GM21526 (cell line): ENCODE results near the gene GM2A.
A peak's percentile ranks its signal among the peaks of the same experiment; 100 is the strongest.
"Not testable (repeated sequence)": the region's sequence is repeated elsewhere in the genome, so short reads cannot be mapped to it uniquely, and the experiment has no call there.

Experiments
- ATAC-seq: cut with Tn5 transposase; IDR thresholded peaks from one replicate; pipeline ENCODE4 v1.9.1; 2021; ENCODE audit warnings: moderate library complexity; ENCODE audit not compliant: unreplicated experiment, low FRiP score

GM2A gene

DNA sequence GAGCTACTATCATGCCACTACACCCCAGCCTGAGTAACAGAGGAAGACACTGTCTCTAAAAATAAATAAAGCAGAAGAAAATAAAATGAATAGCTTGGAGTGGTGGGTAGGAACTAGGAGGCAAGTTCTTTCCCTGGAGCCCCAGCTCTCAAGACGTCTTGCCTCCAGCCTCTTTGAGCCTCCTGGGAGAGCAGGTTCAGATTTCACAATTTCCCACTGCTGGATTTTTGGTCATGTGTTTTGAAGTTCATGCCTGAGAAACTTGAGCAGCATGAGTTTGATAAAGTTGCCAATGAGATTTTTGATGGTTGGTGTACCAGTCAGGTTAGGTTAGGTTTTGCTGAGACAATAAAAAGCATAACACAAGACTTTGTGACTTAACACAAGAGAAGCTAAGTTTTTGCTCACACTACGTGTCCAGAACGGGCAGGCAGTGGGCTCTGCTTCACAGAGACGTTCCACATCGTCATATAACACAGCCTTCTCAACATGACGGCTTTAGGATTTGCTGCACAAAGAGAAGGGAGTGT, 25.0 kb upstream of the GM2A start:
- no peak for ATAC-seq

DNA sequence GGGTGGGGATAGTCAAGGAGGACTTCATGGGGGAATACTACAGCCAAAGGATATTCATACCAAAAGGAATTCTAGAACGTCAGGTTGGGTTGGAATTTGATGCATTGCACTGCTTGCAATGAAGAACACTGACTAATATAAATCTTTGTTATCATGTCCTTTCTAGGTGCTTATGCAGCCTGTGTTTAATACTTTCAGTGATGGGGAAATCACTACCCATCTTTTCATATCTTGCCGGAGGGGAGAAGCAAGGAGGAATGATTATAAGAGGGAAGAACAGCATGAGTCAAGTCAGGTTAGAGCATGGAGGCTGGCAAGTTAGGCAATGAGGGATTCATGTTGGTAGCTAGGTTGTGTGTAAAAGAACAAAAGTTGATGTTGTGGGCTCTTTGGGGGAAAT, 24.0 kb upstream of the GM2A start:
- no peak for ATAC-seq

DNA sequence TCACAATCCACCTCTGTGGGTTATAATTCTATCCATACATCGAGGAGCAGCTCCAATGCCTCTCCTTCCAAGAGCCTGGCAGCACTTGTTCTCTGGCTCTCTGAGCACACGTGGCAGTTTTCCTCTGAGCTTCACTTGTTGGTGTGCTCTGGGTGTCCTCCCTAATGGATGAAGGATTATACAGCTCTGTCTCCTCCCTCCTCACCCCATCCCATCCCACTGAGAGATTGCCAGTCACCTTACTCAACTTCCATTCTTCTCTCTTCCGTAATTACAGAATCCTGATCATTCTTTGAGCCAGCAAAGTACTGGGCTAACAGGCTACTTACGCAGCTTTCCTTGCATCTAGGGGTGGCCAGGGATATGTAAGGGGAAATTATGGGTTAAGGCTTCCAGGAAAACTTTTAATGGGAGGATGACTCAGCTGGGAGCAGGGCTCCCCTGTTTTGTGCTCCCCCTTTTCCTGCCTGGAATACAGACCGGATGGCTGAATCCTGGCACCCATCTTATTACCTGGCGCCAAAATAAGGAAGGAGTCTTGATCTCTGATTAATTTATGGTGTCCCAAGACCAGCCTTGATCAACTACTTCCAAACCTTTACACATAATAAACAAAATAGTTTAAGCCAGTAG, 22.8 kb upstream of the GM2A start:
- no peak for ATAC-seq

DNA sequence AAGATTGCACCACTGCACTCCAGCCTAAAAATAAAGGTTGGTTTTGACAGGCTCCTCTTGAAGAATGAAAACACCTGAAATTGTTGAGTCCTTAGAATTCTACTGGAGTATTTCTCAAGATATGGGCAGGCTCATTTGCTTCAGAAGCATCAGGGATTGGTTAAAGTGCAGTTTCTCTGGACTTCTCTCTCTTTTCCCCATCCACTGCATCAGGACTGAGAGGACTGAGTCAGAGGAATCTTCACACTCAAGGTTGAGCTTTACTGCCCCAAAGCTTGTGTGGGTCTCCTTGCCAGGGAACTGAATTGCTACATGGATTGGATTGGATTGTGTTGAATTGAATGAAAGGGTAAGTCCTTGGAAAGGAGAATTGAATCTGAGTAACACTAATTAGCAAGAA, 21.6 kb upstream of the GM2A start:
- ATAC-seq = no peak

DNA sequence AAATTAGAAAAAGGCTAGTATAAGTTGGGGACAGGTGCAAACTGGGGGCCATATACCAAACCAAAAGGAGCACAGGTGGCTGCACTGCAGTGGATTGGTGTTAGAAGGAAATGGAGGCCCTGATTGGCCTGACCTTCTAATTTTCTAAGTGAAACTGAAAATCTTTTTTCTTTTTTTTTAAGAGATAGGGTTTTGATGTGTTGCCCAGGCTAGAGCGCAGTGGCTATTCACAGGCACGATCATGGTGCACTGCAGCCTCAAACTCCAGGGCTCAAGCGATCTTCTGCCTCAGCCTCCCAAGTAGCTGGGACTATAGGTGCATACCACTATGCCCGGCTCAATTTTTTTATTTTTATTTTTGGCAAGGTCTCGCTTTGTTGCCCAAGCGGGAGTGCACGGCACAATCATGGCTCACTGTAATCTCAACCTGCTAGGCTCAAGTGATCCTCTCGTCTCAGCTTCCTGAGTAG, 19.3 kb upstream of the GM2A start:
- peak; percentile 55 for ATAC-seq

DNA sequence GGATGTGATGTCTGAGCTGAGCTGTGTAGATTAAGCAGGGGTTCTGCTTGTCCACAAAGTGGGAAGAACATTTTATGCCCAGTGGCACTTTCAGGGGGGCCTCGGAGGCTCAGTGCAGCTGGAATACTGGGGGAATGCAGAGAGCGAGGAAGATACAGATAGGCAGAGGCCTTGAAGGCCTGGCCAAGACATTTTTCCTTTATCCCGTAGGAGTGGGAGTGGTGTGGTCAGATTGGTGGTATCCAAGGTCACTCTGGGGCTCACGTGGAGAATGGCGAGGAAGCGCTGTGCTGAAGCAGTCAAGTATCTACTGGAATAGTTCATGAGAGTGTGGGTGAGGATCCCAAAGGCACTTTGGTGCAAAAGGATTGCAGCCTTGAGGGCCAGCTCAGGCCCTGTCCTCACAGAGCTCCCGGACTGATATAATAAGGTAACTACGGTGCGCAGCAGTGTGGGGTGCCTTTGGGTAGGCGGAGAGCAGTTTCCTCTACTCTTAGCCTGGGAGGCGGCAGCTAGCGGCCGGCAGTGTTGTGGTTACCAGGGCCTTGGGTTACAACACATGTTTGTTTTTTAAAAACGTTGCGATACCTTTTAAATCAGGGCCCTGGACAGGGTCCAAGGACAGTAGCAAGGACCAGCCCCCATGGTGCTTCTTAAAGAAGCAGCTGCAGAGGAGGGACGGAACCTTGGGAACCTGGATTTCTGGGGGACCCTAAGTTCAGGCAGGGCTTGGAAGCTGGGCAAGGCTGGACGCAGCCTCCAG, 18.3 kb upstream of the GM2A start:
- peak; percentile 72 for ATAC-seq

DNA sequence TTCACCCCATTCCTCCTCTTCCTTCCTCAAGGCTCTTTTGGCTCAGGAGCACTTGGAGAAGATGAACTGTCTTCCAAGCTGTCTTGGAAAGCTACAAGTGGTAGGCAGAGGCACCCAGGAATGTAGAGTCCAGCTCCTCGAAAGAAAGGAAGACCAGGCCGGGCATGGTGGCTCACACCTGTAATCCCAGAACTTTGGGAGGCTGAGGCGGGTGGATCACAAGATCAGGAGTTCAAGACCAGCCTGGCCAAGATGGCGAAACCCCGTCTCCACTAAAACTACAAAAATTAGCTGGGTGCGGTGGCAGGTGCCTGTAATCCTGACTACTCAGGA, 17.8 kb upstream of the GM2A start:
- ATAC-seq = not testable (repeated sequence)

DNA sequence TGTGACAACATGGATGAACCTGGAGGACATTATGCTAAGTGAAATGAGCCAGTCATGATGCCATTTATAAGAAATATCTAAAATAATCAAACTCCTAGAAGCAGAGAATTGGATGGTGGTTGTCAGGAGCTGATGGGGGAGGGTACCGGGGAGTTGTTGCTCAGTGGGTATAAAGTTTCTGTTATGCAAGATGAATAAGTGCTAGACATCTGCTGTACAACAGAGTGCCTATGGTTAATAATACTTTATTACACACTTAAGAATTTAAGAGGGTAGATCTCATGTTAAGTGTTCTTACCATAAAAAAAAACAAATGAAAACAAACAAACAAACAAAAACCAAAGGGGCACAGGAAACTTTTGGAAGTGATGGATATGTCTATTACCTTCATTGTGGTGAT, 16.1 kb upstream of the GM2A start:
- no peak for ATAC-seq

DNA sequence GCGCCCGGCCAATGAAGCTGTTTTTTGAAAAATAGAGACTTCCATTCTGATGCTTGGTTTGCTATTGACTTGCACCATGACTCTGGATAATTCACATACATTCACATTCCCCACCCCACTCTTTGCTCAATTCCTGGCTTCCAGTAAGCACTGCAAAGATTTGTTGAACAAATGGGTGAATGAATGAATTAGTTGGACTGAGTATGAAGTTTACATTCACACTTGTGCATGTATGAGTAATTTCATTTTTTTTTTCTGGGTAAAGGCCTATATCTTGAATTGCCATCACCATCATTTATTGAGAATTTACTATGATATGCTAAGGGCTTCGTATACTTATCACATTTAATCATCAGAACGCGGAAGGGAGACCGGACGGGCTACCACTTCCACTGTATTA, 15.3 kb upstream of the GM2A start:
- no peak for ATAC-seq

DNA sequence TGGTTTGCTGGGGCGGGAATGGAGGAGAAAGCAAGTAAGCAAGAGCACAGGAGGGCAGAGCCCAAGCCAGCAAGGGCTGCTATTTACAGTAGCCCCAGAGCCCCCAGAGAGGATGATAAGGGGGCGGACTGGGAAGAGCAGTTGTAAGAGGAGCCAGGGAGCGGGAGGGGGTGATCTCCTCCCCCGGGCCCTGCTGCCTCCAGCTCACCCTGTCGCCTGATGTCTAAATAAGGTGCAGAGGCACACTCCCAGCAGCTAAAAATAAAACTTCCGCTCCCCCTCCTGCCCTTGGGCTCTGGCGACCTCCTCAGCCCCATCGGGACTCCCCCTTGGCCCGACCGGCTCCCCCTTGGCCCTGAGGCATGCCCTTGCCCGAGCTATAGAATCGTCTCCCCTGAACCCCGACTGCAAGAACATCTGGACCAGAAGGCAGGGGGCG, 14.7 kb upstream of the GM2A start:
- ATAC-seq = peak; percentile 23

DNA sequence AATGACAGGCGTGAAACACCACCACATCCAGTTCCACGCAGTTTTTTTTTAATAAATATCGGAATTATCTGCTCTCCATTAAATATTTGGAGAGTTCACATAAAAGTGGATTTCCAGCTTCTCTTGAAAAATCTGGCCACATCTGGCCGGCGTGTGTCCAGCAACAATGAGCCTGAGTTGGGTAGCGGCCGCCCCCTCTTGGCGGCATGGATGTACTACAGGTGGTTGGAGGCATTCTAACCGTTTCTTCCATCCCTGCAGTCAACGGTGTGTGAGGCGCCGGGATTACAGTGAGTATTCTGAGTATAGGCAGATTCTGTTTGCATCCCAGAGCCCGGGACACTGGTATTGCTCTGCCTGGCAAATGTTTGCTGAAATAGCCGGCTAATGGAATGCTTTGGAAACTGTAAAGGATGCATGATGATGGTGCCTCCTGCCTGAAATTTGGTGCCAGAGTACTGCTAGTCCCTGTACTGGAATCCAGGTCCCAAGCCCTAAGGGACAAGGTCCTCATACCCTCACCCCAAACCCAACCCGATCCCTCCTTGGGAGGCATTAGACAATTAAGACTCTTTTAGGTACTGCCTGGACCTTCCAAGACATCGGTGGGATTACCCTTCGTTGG, 13.6 kb upstream of the GM2A start:
- ATAC-seq = no peak

DNA sequence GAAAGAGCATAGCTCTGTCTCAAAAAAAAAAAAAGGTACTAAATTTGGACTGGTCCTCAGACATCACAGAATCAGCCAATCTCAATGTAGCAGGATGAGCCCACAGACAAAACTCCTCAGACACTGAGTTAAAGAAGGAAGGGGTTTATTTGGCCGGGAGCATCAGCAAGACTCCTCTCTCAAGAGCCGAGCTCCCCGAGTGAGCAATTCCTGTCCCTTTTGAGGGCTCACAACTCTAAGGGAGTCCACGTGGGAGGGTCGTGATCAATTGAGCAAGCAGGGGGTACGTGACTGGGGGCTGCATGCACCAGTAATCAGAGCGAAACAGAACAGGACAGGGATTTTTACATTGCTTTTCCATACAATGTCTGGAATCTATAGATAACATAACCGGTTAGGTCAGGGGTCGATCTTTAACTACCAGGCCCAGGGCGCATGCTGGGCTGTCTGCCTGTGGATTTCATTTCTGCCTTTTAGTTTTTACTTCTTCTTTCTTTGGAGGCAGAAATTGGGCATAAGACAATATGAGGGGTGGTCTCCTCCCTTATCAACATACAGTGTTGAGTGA, 12.6 kb upstream of the GM2A start:
- ATAC-seq = not testable (repeated sequence)

DNA sequence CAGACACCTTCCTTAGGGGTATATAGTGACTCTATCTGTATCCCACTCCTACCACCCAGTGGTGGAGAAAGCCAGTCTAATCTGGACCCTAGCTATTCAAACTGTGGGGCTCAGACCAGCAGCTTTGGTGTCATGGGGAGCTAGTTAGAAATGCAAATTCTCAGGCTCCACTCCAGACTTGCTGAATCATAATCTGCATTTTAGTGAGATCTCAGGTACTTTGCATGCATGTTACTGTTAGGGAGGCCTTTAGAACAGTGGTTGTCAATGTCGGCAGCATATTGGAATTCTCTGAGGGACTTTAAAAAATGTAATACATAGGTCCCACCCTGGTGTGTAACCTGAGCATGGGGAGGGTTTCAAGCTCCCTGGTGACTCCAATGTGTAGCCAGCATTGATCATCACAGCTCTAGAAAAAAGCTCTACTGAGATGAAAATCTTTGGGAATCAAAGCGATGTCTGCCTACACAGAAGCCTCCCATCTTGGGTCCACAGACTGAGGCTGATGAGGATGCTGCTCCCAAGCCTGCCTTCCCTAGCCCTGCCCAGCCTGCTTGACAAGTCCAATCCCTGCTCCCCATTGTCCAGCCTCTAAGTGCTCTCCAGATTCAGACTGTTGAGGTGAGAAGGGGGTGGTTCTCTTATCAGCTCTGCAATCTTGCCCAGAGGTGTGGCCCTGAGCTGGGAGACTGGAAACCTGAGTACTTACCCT, 11.9 kb upstream of the GM2A start:
- no peak for ATAC-seq

DNA sequence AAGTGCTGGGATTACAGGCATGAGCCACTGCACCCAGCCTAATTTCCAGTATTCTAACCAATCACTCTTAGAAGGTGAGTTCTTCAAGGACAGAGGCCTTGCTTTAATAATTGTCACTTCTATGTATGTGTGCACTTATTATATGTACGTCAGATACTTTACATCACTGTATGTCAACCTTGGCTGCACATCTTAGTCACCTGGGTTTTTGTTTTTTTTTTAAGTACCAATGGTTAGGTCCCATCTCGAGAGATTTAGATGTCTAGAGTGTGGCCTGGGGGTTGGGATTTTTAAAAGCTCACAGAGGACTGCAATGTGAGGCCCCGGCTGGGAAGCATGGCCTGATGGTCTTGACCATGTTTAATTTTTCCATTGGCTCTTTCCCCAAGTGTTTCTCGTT, 9.9 kb upstream of the GM2A start:
- no peak for ATAC-seq

DNA sequence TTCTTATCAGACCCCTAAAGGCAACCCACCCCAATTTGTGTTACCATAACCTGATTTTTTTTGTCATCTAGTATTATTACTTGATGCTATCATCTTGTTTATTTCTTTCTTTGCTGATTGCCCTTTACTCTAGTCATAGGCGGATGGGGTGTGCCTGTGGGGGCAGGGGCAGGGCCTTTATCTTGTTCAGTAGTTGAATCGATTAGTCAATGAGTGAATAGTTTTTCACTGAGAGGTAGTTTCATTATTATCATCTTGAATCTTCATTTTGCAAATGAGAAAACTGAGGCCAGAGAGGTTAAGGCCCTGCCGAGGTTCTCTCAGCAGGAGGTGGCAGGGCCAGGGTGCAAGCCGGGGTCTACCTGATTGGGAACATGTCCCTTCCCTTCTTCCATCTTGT, 9.4 kb upstream of the GM2A start:
- no peak for ATAC-seq

DNA sequence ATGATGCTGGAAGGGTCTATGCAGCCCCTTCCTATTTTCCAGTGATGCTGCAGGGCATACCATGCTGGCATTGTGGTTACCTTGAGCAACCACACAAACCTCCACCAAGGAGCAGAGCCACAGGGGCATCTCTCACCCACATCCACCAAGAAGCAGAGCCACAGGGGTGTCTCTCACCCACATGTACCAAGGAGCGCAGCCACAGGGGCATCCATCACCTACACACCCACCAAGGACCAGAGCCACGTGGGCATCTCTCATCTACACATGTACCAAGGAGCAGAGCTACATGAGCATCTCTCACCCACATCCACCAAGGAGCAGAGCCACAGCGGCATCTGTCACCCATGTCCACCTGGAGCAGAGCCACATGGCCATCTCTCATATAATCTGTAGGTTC, 8.8 kb upstream of the GM2A start:
- ATAC-seq = no peak

DNA sequence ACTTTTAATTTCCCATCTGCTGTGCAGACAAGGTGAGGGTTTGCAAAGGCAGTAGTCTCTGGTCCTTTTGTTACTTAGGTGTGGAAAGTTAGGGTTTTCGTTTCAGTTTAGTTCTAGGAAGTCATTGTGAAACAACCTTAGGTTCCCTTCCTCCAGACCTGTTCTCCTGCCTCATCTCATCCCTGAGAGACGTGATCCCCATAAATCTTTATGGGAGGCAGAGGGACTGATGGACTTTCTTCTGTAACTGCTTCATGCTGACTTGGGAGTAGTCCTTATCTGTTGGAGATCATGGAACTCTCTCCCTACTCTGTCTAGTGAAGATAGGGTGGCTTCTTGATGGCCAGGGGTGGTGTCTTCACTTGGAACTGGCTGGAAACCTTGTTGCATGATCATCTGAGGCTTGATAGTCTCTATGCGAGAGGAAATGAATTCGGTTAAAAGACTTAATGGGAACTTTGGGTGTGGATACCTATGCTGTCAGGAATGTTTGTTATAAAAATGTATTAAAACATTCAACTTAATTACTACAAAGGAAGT, 7.2 kb upstream of the GM2A start:
- ATAC-seq = no peak

DNA sequence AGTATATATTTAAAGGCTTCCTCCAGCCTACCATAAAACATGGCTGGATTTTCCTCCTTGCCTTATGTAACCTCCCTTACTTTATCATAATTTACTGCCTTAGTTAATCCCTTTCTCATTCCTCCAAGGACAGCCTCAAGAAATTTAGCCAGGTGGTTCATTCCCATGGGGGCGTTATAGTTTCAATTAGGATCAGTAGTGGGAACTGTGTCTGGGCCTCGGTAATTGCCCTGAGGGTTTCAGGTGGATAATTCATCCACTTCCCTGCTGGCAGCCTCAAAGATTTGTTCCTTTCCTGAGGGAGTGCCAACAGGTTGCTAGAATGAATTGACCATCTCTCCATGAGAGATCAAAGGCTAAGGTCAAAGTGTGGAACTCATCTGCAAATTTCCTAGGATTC, 4.3 kb upstream of the GM2A start:
- ATAC-seq = no peak

DNA sequence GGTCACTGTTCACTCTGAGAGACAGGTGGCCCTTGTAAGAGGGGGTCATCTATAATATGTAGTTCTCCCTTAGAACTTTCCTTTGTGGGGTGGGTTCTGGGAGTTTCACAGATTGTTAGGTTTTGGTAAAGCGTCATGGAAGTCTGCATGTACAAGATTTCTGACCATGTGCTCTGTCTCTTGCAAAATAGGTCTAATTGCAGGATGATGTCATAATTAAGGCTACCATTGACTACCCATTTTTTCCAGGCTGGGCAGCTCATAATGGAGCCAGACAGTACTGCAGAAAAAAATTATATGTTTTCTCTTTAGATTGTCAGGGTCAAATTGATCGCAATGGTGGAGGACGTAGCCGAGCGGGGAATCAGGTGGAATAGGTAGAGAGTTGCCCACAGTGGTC, 3.7 kb upstream of the GM2A start:
- ATAC-seq = no peak

DNA sequence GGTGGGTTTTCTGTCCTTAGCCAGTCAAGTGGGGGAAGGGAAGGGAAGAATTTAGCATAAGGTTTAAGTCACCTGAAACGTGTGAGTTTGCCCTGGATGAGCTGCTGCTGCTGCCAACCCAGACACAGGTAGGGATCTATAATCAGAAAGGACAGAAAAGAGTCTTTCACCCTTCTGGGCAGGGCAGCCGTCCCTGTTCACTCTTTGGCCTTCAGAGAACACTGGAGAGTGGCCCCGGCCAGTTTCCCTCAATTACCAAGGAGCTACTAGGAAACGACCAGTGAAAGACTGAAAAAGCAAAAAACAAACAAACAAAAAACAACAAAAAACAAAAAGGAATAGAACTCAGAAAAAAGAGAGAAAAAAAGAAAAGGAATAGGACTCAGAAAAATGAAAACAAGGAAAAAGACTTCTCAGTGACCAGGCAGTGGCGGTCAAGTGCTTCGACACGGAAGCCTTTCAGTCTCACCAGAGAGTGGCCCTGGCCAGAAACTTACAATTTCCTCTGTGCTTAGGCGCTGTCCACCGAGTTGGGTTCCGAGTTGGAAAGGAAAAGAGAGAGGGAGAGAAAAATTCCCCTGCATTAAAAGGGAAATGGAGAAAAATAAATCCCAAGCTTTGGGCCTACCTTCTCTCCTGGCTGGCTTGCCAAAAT, 2.5 kb upstream of the GM2A start:
- no peak for ATAC-seq
